HG03432 (cell line): Measurements from ENCODE around the gene PPM1F.
A peak's percentile ranks its signal among the peaks of the same experiment; 100 is the strongest.
"Not testable (repeated sequence)": the region's sequence is repeated elsewhere in the genome, so short reads cannot be mapped to it uniquely, and the experiment has no call there.

Experiments used
- ATAC-seq: cut with Tn5 transposase; IDR thresholded peaks from one replicate; pipeline ENCODE4 v1.9.1; 2021; ENCODE audit warnings: mild to moderate bottlenecking, moderate library complexity; ENCODE audit not compliant: unreplicated experiment

The PPM1F gene

GRCh38 chr22:21942407-21943343 is 10.0 kb downstream of the PPM1F start:
- ATAC-seq: no peak

- ATAC-seq: no peak
These were observed 10.7 kb downstream of the PPM1F start for GRCh38 chr22:21941921-21942320.

- ATAC-seq: no peak
These were observed 12.1 kb downstream of the PPM1F start for GRCh38 chr22:21940521-21940920.

- ATAC-seq: not testable (repeated sequence)
These were observed 12.7 kb downstream of the PPM1F start for GRCh38 chr22:21939935-21940334.

- ATAC-seq: no peak
These were observed 13.2 kb downstream of the PPM1F start for GRCh38 chr22:21939461-21939913.

- ATAC-seq: no peak
These were observed 13.7 kb downstream of the PPM1F start for GRCh38 chr22:21938906-21939305.

GRCh38 chr22:21938071-21938822 is 14.4 kb downstream of the PPM1F start:
- peak; percentile 88 for ATAC-seq

- ATAC-seq: no peak
These were observed 14.9 kb downstream of the PPM1F start for GRCh38 chr22:21937821-21938070.

- ATAC-seq: no peak
These were observed 15.4 kb downstream of the PPM1F start for GRCh38 chr22:21937041-21937820.

GRCh38 chr22:21936151-21936775 is 16.4 kb downstream of the PPM1F start:
- ATAC-seq: no peak

GRCh38 chr22:21933910-21934309 is 18.7 kb downstream of the PPM1F start:
- no peak for ATAC-seq

- ATAC-seq: no peak
These were observed 19.2 kb downstream of the PPM1F start for GRCh38 chr22:21933413-21933812.

GRCh38 chr22:21932347-21932746 is 20.3 kb downstream of the PPM1F start:
- no peak for ATAC-seq

- no peak for ATAC-seq
These were observed 21.6 kb downstream of the PPM1F start for GRCh38 chr22:21931056-21931455.

- ATAC-seq: no peak
These were observed 23.4 kb downstream of the PPM1F start for GRCh38 chr22:21929253-21929652.

- no peak for ATAC-seq
These were observed 24.6 kb downstream of the PPM1F start for GRCh38 chr22:21928048-21928447.

- ATAC-seq: no peak
These were observed 25.3 kb downstream of the PPM1F start for GRCh38 chr22:21927174-21927823.

- no peak for ATAC-seq
These were observed 25.9 kb downstream of the PPM1F start for GRCh38 chr22:21926728-21927127.

GRCh38 chr22:21923163-21923561 is 29.5 kb downstream of the PPM1F start:
- no peak for ATAC-seq

- no peak for ATAC-seq
These were observed 30.1 kb downstream of the PPM1F start for GRCh38 chr22:21922370-21923162.
